Measurements from ENCODE around the gene SORCS2. TPM values are rescaled to one million over a fixed set of nuclear protein-coding genes. Genes with fewer than 3 reads are reported as not detected.

The SORCS2 gene
- total RNA-seq, 1 experiment from 2014 or later = 0.06 TPM

DNA sequence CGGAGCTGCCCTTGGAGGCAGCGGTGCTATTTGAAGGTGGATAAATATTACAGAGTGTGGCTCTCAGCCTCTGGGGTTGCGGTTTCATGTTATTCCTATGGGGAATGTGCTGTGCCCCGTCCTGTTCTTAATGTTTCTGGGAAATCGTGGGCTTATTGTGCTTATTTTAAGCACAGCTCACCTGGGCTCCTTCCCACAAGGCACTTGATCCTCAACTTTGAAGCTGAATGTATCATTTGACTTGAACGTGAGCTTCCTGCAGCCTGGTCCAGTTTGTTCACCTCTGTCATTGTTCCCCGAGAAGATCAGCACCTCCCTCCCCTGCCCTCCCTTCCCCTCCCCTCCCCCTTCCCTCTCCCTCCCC lies 3.9 kb downstream of the SORCS2 start:
- POLR2A ChIA-PET (ENCODE audit: low non-redundant PET) = no interaction called here
- H3K27me3 ChIP-seq (replicated peaks; ENCODE audit: insufficient read depth, low read depth, low read length, poor library complexity) = peaks cover 53% of the 10 kb centered on the region

DNA sequence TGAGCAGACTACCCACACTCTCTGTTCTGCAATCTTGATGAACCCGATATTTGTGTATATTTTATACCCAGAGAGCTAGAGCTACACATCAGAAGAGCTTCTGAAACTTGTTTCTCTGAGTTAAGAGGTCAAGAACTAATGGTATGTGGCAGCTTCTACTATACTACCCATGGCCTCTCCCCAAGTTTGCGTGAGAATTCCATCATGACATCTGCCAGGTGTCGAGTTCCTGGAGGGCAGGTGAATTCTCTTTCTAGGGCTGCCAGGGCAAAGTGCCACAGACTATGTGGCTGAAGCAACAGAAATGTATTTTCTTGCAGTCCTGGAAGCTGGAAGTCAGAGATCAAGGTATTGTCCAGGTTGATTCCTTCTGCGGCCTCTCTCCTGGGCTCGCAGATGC lies 4.4 kb downstream of the SORCS2 start:
- POLR2A ChIA-PET (ENCODE audit: low non-redundant PET) = no interaction called here
- Histone ChIP-seq H3K4me3 (ENCODE audit: low read depth, low read length, poor library complexity, severe bottlenecking) (no peak overlapping the region), H3K9me3 (ENCODE audit: low read depth, low read length, poor library complexity, severe bottlenecking) (no peaks in the 10 kb centered on the region), H3K36me3 (ENCODE audit: insufficient read depth, low read length, poor library complexity, severe bottlenecking) (no peaks in the 10 kb centered on the region), H3K4me1 (ENCODE audit: insufficient read depth, low read length, poor library complexity, severe bottlenecking) (peaks cover 12% of the 10 kb centered on the region), H3K27me3 (replicated peaks; ENCODE audit: insufficient read depth, low read depth, low read length, poor library complexity) (peaks cover 48% of the 10 kb centered on the region), H3K27ac (ENCODE audit: low read depth, low read length, poor library complexity, severe bottlenecking) (no peak overlapping the region)
- intact Hi-C loops (cut with micrococcal nuclease; ENCODE audit: unreplicated experiment) = no loop called here
- no peak for TF ChIP-seq EZH2 (IDR thresholded peaks at IDR 0.05; ENCODE audit: borderline replicate concordance, low read depth, low read length, poor library complexity, severe bottlenecking)
- TF ChIP-seq, protein P1, sequence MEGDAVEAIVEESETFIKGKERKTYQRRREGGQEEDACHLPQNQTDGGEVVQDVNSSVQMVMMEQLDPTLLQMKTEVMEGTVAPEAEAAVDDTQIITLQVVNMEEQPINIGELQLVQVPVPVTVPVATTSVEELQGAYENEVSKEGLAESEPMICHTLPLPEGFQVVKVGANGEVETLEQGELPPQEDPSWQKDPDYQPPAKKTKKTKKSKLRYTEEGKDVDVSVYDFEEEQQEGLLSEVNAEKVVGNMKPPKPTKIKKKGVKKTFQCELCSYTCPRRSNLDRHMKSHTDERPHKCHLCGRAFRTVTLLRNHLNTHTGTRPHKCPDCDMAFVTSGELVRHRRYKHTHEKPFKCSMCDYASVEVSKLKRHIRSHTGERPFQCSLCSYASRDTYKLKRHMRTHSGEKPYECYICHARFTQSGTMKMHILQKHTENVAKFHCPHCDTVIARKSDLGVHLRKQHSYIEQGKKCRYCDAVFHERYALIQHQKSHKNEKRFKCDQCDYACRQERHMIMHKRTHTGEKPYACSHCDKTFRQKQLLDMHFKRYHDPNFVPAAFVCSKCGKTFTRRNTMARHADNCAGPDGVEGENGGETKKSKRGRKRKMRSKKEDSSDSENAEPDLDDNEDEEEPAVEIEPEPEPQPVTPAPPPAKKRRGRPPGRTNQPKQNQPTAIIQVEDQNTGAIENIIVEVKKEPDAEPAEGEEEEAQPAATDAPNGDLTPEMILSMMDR (conservative IDR thresholded peaks at IDR 0.05; ENCODE audit: low read depth, low read length) = no peak
- DNase-seq (ENCODE audit: low spot score) = no peak
- CTCF ChIA-PET = no interaction called here
- BruUV-seq (replicated peaks) = no TSS peak

More for the DNA sequence above, 3.9 kb downstream of the SORCS2 start:
- CTCF ChIA-PET = no interaction called here
- Histone ChIP-seq H3K36me3 (ENCODE audit: insufficient read depth, low read length, poor library complexity, severe bottlenecking) (no peaks in the 10 kb centered on the region), H3K27ac (ENCODE audit: low read depth, low read length, poor library complexity, severe bottlenecking) (no peak overlapping the region), H3K4me1 (ENCODE audit: insufficient read depth, low read length, poor library complexity, severe bottlenecking) (peaks cover 12% of the 10 kb centered on the region), H3K4me3 (ENCODE audit: low read depth, low read length, poor library complexity, severe bottlenecking) (no peak overlapping the region), H3K9me3 (ENCODE audit: low read depth, low read length, poor library complexity, severe bottlenecking) (no peaks in the 10 kb centered on the region)
- DNase-seq (ENCODE audit: low spot score) = no peak
- intact Hi-C loops (cut with micrococcal nuclease; ENCODE audit: unreplicated experiment) = no loop called here
- TF ChIP-seq, protein P1 (conservative IDR thresholded peaks at IDR 0.05; ENCODE audit: low read depth, low read length) = no peak
- TF ChIP-seq EZH2 (IDR thresholded peaks at IDR 0.05; ENCODE audit: borderline replicate concordance, low read depth, low read length, poor library complexity, severe bottlenecking) = no peak
- no TSS peak for BruUV-seq (replicated peaks)

GRCh38 chr4:7197910-7198309 lies 5.6 kb downstream of the SORCS2 start:
- POLR2A ChIA-PET (ENCODE audit: low non-redundant PET) = no interaction called here
- H3K4me1 ChIP-seq (ENCODE audit: insufficient read depth, low read length, poor library complexity, severe bottlenecking) = peaks cover 11% of the 10 kb centered on the region
- no peak overlapping the region for H3K4me3 ChIP-seq (ENCODE audit: low read depth, low read length, poor library complexity, severe bottlenecking)
- no peaks in the 10 kb centered on the region for H3K36me3 ChIP-seq (ENCODE audit: insufficient read depth, low read length, poor library complexity, severe bottlenecking)
- BruUV-seq (replicated peaks) = no TSS peak
- intact Hi-C loops (cut with micrococcal nuclease; ENCODE audit: unreplicated experiment) = no loop called here
- peaks cover 42% of the 10 kb centered on the region for H3K27me3 ChIP-seq (replicated peaks; ENCODE audit: insufficient read depth, low read depth, low read length, poor library complexity)
- DNase-seq (ENCODE audit: low spot score) = no peak
- H3K9me3 ChIP-seq (ENCODE audit: low read depth, low read length, poor library complexity, severe bottlenecking) = no peaks in the 10 kb centered on the region
- TF ChIP-seq, protein P1 (conservative IDR thresholded peaks at IDR 0.05; ENCODE audit: low read depth, low read length) = no peak
- no peak for TF ChIP-seq EZH2 (IDR thresholded peaks at IDR 0.05; ENCODE audit: borderline replicate concordance, low read depth, low read length, poor library complexity, severe bottlenecking)
- H3K27ac ChIP-seq (ENCODE audit: low read depth, low read length, poor library complexity, severe bottlenecking) = no peak overlapping the region
- CTCF ChIA-PET = no interaction called here

Data from A673 (cell line).